Stimulated activated CD8-positive, alpha-beta memory T cell treated with anti-CD3 and anti-CD28 coated beads, Interleukin-12 subunit alpha, Interleukin-12 subunit beta, amount 100 ng/mL, for 24 hours (primary cell): ENCODE measurements around the gene SPHKAP.
"Not testable (repeated sequence)": the region's sequence is repeated elsewhere in the genome, so short reads cannot be mapped to it uniquely, and the experiment has no call there.

Experiments
- DNase-seq: peaks from one replicate; pipeline ENCODE4 v3.0.0-alpha.2; 2020; ENCODE audit errors: extremely low read depth

The SPHKAP gene

DNA sequence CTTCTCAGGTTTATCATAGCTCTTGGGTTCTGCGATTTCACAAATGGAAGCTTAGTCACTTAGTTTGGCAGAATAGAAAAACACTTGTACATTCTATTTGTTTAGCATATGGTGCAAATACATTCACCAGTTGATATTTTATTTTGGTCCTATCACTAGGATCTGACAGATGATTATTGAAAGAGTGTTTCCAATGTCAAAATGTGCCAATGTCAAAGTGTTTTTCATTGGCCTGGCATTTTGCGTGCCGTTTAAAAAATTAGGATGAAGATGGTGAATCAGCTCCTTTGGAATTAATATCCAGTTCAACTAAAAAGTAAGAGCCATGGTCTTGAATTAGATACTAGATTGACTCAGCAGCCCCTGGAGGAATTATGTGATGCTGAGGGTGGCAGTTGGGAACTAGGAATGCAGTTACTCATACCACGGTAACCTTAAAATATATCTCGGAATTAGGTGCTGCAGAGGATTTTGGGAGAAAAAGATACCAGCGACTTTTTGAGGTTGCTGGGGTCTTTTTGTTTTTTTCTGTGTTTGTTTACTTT is 87.0 kb downstream of the SPHKAP start:
- DNase-seq: no peak

- no peak for DNase-seq
Measured at GRCh38 chr2:228092056-228092455, 89.4 kb downstream of the SPHKAP start.

GRCh38 chr2:228086561-228086960 is 94.9 kb downstream of the SPHKAP start:
- no peak for DNase-seq

- DNase-seq: no peak
Measured at GRCh38 chr2:228084717-228085116, 96.8 kb downstream of the SPHKAP start.

GRCh38 chr2:228083131-228083530 is 98.4 kb downstream of the SPHKAP start:
- DNase-seq: no peak

DNA sequence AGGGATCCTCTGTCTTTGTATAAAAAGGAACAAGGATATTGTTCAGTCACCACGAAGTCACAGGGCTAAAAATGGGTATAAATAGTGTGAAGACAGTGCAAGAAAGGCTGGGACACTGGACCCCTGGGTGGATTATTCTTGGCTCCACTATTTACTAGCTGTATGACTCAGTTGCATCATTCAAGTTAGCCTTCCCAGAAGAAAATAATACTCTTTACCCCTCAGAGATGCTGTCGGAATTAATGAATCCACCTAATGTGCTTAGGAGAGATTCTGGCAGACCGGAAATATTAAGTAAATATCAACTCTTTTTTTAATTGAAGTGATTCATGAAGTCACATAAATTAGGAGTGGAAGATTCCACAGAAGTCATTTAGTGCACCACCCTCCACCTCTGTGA is 98.9 kb downstream of the SPHKAP start:
- DNase-seq: no peak

DNA sequence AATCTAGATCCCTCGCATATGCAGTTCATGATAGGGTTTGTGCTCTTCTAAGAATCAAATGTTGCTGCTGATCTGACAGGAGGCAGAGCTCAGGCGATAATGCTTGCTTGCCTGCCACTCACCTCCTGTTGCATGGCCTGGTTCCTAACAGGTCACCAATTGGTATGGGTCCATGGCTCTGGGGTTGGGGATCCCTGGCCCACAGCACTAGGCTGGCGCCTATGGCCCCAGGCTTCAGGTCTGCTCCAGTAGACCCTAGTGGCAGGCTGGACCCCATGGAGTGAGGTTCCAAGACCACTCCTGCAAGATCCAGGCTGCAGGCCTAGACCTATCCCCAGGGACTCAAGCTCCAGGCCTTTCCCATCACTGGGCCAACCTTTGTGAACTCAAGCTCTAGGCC is 102.3 kb downstream of the SPHKAP start:
- no peak for DNase-seq

- not testable (repeated sequence) for DNase-seq
Measured at GRCh38 chr2:228076695-228077094, 104.8 kb downstream of the SPHKAP start.

GRCh38 chr2:228072669-228073068 is 108.8 kb downstream of the SPHKAP start:
- DNase-seq: no peak

GRCh38 chr2:228067309-228067708 is 114.2 kb downstream of the SPHKAP start:
- no peak for DNase-seq

GRCh38 chr2:228066126-228066798 is 115.2 kb downstream of the SPHKAP start:
- no peak for DNase-seq

DNA sequence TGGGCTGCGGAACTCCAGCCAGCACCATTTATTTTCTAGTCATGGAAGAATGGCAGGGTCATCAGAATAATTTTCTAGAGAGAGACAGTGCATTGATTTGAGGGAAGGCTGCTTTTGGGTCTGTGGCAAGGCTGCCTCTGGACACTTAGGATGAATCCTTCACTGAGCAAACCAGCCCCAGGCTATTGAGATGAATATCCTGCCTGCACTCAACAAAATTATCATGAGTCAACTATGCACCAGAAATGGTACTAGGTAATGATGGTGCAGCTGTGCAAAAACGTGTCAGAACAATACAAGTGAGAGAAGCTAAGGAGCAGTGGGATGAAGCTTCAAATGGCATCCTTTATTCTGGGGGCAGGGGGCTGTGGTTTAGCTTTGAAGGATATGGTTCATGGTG is 115.8 kb downstream of the SPHKAP start:
- DNase-seq: no peak

GRCh38 chr2:228064796-228065315 is 116.6 kb downstream of the SPHKAP start:
- DNase-seq: no peak

DNA sequence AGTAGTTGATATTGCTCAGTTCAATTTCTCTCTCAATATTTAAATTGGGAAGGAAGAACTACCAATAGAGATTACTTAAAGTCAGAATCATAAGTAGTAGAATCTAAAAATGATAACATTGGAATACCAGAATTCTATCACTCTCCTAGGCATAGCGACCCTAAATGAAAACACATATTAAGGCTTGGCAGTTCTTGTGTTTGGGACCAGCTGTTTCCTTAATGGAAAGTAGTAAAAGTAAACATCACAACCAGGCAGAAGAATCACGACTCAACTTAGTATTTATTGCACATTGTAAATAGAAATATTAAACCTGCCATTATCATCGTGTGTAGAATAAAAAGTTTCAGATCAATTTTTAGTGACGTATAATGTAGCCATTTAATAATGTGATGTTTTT is 117.5 kb downstream of the SPHKAP start:
- no peak for DNase-seq

DNA sequence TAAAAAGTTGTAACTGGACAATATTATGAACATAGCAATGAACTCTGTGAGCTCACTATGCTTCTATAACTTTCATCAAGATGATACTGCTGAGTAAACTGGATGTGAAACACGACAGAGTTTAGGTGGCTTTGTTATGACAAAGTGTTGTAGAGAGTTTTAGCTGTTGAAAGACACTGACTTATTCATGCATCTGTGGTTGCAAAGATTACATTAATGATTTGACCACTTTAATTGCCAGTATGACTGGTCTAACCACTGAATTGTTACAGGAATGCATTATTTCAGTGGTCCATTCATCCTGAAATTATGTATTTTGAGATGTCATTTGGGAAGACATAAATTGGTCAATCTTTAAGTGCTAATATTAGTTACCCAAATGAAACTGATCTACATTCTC is 117.9 kb downstream of the SPHKAP start:
- DNase-seq: no peak

DNA sequence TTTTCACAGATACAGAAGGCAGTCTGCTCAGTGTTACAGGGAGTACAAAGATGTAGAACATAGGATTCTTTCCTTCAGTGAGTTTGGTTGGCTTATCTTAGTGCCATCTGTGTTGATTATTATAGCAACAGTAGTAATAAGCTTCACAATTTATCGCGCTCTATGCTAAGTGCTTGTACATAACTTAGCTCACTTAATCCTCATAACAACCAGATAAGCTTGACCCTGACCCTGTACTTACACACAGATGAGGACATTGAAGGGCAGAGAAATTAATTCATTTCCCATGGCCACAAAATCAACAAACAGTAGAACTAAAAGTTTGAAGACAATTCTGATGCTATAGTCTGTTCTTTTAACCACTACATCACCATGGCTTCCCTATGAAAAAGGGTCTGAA is 121.8 kb downstream of the SPHKAP start:
- no peak for DNase-seq

DNA sequence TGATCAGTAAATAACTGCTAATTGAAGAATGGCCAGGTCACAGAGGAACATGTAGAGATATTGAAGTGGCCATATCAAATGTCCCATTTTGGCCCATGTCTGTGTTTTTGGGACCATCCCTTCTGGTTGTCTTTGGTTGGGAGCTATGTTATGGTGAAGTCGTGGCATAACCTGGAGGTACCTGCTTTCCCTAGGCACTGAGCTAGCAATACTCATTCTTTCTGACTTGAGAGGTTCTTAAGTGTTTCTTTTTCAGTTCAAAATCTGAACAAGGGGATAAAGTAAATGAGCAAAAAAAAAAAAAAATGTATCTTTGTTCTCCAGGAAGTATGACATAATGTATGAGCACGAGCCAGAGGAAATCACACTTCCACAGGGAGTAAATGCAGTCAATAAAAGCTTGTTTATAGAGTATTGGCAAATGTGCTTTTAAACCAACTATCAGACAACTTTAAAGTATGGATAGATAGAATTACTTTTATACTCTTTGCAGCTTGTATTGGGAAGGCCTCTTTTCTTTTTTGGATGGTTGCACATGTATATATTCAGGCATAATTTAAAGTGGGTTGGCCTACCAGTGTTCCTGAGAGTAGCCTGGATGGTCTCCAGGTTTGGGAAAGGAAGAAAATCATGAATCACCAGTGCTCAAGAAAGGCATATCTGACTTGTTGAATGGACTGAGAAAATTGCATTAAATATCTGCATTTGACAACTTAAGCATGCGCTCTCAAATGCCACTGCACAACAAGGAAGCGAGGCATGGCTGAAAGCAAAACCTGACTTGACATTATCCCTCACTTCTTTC is 125.0 kb downstream of the SPHKAP start:
- DNase-seq: no peak

DNA sequence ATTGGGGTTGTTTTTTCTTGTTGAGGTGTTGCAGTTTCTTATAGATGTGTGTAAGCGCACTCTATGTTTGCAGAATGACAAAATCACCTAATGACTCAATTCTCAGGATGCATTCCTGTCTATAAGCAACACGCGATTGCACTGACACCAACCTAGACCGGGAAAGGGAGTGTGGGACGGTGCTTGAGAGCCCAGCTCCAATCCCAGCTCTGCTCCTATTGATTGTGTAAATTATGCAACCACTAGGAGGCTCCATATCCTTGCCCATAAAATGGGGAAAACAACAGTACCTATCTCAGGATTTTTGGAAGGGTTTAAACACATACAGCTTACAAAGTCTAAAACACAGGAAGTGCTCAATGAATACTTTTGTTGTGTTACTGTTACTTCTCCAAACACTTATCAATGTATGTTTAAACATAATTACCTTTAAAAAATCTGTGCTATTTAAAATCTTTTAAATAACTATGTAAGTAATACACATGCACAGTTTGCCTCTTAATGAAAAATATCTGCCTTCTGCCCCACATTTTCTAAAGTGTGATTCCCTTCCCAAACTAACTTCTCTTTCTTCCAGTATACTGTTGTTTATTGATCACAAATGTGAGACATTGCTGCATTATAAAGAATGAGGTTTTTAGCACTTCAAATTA is 132.5 kb downstream of the SPHKAP start:
- DNase-seq: no peak

DNA sequence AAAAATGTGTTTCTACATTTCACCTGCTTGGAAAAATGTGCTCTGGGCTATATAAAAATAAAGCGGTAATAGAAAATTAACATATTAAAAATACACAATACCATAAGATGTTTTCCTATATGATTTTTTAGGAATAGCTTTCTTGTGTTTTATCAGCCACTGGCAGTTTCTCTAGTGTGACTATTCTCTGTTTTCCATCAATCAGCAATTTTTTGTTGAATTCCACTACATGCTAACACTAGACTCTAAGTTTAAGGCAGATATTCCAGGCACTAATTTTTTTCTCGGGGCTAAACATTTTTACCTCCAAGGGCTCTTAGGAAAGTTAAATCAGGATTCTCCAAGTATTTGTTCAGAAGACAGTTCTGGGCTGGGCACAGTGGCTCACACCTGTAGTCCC is 140.5 kb downstream of the SPHKAP start:
- no peak for DNase-seq

DNA sequence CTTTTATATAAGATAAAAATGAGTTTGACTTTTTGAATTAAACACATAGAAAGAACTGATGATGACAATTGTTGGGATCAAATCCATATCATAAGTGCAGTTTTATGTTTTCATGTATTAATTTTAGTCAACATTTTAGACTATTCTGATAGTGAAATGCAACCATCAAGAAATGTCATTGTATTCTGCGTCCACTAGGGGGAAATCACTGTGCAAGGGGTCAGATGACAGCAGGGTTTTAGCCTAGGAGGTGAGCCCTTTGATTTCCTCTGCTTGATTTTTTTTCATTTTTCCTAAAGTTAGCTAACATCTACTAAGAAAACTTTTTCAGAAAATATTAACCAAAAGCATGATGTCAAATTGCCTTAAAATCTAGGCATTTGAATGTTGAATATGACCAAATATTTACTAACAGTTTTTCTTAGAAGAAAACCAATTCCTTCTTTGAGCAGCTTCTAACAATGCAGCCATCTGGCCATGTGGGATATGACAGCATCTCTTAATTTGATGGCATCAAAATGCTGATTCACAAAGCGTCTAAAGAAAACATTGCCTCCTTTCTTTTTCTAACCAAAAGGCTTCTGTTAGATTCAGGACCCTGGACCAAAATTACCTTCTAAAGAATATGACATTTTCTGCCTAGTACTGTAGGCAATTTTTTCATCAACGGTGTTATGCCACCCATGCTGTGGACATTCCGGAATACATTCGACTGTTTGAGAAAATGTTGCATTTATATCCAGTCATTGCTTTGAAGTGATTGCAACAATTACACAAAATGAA is 141.5 kb downstream of the SPHKAP start:
- DNase-seq: no peak

GRCh38 chr2:228038967-228039366 is 142.5 kb downstream of the SPHKAP start:
- DNase-seq: no peak

GRCh38 chr2:228037915-228038314 is 143.6 kb downstream of the SPHKAP start:
- no peak for DNase-seq
